ENCODE measurements around the gene ICAM5.
A peak's percentile ranks its signal among the peaks of the same experiment; 100 is the strongest.
"Not testable (repeated sequence)": the region's sequence is repeated elsewhere in the genome, so short reads cannot be mapped to it uniquely, and the experiment has no call there.

ICAM5 gene

DNA sequence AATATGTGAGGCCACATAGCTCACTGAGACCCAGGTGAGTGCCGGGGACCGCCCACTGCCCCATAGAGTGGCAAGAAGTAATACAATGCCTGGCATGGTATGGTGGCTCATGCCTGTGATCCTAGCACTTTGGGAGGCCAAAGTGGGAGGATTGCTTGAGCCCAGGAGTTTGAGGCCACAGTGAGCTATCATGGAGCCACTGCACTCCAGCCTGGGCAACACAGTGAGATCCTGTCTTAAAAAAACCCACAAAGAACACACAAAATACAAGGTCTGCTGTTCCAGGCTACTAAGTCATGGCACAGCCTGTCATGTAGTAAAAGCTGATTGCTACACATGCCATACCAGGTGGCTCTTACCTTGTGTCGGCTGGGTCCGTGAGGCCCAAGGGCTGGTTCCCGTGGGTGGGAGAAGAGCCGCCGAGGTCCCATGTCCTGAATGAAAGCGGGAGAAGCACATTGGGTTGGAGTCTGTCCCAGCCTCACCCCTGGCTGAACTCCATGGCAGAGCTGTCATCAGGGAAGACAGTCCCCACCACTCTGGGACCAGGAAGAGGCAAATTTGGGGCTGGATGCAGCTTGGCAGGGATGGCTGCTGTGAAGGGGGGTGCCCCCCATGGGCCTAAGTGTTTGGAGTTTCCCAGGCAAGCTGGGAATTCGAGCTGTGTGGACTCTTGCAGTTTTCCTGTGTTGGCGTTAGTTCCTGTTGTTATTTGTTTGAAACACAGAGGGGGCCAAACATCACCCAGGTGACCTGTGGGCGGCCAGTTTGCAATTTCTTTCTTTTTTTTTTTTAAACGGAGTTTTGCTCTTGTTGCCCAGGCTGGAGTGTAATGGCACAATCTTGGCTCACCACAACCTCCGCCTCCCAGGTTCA is 29.3 kb downstream of the ICAM5 start:
- DNase-seq (ENCODE audit: low read depth in 2 of 2, low spot score in 1 of 2), result no peak

DNA sequence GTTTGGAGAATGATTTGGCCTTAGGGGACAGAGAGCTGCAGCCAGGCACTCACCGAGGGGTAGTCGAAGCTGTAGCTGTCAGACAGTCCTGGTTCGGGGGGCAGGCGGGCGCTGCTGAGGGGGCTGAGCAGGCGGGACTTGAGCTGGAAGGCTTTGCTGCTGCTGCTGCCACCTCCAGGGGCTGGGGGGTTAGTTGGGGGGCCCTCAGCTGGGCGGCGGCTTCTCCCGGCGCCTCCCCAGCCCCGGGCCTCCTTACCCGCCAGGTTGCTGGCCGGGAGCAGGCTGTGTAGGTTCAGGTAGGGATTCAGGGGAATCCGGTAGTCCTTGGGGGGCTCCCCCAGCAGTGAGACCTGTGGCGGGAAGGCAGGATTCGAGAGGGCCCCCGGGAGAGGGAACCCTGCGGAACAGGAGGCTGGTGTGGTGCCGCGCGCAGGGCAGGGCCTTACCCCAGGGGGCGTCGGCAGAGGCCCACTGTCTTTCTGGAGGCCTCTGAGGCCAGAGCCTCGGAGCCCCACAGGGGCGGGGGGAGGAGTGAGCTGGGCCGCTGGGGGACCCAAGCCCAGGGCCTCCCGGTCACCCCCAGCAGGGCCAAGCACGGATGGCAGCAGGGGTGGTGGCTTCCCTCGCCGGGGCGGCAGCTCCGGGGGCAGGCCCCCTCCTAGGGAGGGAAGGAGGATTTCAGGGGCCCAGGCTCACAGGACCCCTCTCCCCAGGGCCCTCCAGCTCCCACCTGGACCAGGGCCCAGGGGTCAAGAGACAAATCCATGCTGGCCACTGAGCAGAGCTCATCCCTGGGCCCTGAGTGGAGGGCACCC is 31.1 kb downstream of the ICAM5 start:
- no peak for DNase-seq (ENCODE audit: low read depth in 2 of 2, low spot score in 1 of 2)

DNA sequence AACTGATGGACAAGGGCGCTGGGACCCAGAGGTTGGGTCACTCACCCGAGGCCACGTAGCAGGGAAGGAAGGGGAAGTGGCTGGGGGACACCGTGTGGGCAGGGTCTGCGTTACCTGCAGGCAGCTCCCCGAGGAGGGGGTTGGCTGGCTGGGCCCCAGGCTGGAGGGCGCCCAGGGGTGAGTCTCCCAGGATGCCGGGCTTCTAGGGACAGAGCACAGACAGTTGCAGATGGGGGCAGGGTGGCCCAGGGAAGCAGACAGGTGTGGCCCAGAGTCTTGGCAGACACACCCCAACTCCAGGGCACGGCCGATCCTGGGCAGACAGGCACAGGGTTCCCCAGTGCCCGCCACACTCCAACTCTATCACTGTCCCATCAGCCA is 31.7 kb downstream of the ICAM5 start:
- no peak for DNase-seq (ENCODE audit: low read depth in 2 of 2, low spot score in 1 of 2)

DNA sequence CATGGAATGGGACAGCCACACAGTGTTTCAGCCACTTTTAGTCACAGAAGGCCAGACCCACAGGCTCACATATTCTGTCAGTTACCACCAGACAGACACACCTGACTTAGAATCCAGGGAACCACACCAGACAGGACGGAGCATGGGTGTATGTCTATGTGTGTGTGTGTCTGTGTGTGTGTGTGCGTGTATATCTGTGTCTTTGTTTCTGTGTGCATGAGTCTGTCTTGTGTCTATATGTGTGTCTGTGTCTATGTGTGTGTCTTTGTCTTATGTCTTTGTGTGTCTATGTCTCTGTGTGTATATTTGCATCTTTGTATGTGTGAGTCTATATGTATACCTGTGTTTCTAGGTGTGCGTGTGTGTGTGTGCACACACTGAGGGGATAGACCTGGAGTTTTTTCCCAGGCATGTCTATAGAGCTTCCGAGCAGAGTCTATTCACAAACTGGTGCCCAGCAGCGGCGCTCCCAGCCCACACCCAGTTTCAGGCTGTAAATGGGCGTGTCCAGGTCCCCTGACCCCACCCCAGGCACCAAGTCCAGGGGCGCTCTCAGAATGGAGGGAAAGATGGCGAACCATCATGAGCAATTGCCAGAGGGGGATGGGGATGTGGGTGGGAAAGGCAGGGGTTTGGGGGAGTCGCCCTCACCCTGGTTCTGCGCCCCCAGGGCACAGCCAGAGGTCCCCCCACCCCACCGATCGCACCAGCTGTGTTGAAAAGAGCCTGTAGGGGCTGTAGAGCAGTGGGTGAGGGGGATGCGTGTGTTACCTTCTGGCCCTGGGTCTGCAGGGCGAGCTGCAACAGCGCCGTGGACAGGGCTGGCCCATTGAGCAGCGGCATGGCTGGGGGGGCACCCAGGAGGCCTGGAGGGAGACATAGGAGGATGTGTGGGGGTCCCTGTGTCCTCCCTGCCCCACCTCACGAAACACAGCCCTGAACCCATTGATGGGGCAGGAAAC is 32.4 kb downstream of the ICAM5 start:
- no peak for DNase-seq (ENCODE audit: low read depth in 2 of 2, low spot score in 1 of 2)

DNA sequence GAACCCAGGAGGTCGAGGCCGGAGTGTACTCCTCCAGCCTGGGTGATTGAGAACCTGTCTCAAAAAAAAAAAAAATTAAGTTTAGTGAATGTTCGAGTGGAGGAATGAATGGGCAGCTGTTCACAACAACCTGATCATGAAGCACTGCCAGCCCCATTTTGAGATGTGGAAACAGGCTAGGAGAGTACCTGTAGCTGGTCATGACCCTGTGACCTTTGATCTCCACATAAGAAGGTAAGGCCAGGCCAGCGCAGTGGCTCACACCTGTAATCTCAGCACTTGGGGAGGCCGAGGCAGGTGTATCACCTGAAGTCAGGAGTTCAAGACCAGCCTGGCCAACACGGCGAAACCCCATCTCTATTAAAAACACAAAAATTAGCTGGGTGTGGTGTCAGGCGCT is 36.0 kb downstream of the ICAM5 start:
- no peak for DNase-seq (ENCODE audit: low read depth in 2 of 2, low spot score in 1 of 2)

DNA sequence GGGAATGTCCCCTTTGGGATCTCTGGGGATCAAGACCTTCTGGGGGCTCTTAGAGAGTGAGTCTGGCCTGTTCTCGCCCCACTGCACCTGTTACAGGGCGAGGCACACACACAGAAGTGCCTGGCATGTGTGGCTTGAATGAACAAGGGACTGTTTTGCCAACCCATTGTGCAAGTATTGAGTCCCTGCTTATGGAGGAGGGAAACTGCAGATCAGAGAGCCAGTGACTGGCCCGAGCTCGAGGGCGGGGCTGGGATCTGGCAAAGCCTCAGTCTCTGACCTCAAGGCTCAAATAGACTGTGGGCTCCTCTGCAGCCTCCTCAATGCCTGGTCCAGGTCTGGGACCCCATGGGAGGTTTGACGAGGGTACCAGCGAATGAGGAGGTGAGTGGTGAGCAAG is 38.0 kb downstream of the ICAM5 start:
- no peak for DNase-seq (ENCODE audit: low read depth in 2 of 2, low spot score in 1 of 2)

DNA sequence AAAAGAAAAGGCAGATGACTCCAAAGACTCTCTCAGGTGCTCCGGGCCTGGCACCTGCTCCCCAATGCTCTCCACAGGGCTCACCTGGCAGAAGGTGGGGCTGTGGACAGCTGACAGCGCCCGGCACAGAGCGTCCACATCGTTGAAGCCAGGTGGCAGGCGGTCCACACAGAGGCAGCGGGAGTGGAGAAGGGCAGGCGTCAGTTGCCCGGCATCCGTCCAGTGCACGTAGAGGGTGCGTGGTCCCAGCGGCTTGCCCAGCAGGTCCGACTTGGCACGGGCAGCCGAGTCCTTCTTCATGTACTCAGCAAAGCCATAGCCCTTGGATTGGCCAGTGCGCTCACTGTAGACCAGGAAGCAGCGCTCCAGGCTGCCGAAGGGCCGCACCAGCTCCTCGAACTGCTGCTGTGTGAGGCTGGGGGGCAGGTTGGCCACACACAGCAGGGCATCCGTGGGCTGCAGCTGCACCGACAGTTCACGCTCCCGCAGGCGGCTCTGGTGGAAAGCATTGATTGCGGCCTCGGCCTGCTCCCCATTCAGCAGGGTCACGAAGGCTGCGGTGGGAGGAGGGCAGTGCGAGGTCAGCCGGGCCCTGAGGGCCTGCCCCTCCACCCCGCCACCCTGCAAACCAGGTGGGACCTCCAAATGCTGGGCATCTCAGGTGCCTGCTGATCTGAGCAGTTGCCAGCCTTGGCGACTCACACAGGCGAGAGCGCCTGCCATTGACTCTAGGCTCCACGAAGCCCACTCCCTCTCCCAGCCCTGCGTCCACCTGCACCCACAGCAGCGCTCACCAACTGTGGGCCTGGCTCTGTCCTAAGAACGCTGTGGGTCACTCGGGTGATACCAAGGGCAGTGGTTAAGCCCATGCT is 39.0 kb downstream of the ICAM5 start:
- DNase-seq (ENCODE audit: low read depth in 2 of 2, low spot score in 1 of 2), result no peak

DNA sequence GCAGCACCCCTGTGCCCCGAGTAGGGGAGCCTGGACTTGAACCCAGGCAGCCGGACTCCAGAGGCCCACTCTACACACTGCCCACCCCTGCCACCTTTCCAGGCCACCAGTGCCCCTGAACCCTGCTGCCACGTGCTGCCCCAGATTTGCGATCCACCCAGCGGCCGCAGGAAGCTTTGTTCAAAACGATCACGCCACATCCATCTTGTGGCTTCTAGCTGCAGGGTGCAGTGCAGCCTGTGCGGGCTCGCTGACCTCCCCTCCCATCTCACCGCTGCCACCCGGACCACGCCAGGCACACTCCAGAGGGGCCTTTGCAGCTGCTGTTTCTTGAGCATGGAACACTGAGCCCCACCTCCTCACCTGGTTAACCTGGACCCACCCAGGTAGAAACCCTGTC is 39.8 kb downstream of the ICAM5 start:
- no peak for DNase-seq (ENCODE audit: low read depth in 2 of 2, low spot score in 1 of 2)

DNA sequence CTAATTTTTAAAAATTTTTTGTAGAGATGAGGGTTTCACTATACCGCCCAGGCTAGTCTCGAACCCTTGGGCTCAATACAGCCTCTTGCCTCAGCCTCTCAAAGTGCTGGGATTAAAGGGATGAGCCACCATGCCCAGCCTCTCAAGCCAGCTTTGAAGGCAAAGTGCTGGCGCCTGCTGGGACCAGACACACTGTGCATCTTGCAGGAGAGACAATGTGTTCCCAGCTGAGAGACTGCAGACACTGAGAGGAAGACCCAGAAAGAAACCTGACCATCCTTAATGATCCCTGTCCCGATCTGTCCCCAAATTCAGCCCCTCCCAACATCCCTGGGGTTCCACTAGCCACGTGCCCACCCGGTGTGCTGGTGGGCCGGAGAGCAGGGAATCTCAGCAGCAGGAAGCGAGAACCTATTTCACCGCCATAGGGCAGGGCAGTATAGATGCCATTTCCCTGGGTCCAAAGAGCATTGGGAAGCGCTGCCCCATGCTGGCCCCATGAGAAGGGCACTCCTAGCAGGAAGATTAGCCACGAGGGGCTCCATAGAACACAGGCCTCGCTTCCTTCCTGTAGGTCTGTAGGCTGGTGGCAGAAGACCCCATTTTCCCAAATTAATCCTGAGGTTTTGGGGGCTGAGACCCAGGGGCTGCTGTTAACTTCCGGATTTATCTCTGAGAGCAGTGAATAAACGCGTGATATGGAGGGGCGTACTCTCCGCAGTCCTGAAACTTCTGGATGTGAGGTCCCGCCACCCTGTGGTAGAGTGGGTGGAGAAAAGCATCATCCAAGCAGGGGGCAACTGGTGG is 42.6 kb downstream of the ICAM5 start:
- DNase-seq (ENCODE audit: low read depth in 2 of 2, low spot score in 1 of 2), result no peak

DNA sequence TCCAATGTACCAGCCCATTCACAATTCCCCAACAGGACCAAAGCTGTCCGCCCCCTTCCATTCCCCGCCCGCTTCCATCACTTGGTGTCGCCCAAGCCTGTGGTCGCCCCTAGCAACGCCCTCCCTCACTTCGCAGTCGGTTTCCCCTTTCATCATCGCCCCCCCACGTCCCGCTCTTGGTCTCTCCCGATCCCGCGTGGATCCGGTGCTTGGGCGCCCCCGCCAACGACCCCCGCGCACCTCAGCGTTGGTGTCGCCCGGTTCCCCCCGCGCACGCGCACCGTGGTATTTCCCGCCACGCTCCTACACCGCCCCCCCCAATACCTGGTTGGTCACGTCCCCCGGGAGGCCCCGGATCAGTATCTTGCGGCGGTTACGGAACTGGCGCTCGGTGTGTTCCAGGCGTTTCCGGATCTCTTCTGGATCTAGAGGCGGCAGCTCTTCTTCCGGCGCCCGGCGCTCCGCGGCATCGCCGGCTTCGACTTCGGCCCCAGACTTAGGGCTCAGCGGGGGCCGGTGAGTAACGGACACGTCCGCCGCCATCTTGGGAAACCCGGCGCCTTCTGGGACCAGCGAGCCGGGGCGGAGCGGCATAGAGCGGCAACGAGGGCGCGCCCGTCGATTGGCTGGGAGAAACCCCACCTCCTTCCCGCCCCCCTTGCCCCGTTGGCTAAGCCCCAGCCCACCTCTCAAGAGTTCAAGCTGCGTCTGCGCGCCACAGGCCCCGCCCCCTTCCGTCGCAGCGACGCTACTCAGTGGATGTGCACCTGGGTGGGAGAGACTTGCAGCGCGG is 43.4 kb downstream of the ICAM5 start, which contains the start of gene RAVER1:
RAVER1 (minus strand) TSS at position 565 of the 793 bp plus-strand sequence; CDS start at position 543, 22 bp downstream.
- DNase-seq (ENCODE audit: low read depth in 2 of 2, low spot score in 1 of 2), result peak; percentile 93 to 96

DNA sequence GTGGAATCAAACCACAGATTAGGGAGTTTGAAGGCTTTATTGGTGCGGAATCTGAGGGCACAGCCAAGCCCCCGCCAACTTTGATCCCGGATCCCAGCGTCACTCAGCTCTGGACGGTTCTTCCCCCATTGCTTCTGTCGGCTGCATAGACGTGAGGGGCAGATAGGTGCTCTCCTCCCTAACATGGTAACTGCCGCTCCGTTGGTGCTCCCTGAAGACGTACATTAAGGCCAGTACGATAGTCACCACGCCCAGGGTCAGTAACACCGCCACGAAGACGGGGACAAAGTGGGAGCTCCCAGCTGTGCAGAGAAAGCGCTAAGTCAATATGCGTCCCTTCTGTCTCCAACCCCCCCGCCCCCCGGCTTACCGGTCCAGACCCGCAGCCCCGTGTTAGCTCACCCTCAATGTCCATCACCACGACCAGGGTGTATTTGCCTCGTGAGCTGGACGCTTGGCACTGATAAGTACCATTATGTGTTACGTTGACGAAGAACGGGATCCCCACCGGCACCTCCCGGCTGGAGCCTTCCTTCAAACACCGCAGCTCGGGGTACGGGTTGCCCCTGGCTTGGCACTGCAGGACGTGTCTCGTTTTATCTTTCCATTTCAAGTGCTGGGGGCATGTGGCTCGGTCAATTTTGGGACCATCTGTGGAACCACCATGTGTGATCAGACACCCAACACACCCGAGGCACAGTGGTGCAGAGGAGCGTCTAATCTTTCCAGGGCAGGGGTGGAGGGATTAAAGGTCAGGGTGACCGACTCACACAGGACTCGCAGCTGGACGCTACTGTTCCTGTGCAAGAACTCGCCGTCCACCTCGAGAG is 44.2 kb downstream of the ICAM5 start:
- DNase-seq (ENCODE audit: low read depth in 2 of 2, low spot score in 1 of 2), result no peak

DNA sequence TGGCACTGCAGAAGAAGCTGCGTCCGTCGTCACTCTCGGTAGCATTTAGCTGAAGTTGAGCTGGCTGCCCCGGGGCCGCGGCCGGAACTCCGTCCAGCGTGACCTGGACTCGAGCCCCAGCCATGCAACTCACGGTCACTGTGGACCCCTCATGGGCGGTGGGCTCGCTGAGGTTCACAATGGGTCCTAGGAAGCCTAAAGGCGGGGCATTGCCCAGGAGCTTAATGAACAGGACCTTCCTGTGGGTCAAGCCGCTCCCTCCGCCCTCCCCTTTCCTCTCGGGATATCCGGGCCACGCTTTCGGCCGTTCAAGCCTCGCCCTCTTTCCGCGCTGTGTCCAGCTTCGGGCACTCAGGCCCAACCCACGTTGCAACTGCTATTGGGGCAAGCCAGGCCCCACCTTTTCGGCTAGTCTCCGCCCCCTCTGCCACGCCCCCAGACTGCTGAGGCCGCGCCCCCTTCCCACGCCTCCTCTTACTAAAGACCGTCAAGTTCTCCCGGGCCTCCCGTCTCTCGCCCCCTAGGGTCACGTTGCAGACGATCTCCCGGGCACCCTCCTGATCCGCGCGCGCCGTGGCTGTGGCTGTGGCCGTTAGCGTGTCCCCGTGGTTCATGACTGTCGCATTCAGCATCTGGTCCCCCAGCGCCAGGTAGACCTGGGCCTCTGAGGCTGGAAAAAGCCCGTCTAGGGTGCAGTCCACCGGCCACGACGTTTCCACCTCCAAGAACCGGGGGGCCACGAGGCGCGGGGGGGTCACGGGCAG is 45.0 kb downstream of the ICAM5 start:
- no peak for DNase-seq (ENCODE audit: low read depth in 2 of 2, low spot score in 1 of 2)

DNA sequence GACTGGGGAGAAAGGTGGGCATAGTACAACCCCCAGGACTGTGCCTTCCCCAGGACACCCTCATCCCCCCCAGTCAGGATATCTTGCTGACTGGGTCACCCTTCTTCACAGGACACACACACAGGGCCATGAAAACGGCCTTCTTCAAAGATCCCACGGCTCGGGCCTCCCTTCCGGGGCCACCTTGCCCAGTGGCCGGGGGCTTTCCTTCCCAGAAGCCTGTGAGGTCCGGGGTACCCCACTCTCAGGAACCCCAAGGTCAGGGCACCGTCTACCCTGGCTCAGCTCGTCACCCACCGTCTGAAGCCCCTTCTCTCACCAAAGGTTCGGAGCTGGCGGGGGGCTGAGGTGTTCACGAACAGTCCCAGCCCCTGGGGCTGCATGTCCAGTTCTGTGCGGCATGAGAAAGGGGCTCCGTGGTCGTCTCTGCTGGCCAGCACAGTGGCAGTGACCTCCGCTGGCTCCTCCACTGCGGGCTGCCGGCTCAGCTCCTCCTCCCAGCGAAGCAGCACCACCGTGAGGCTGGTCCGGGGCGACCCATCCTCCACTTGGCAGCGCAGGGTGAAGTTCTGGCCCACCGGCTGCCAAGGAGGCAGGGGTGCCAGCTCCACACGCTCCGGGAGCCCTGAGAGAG is 45.7 kb downstream of the ICAM5 start:
- DNase-seq (ENCODE audit: low read depth in 2 of 2, low spot score in 1 of 2), result no peak

DNA sequence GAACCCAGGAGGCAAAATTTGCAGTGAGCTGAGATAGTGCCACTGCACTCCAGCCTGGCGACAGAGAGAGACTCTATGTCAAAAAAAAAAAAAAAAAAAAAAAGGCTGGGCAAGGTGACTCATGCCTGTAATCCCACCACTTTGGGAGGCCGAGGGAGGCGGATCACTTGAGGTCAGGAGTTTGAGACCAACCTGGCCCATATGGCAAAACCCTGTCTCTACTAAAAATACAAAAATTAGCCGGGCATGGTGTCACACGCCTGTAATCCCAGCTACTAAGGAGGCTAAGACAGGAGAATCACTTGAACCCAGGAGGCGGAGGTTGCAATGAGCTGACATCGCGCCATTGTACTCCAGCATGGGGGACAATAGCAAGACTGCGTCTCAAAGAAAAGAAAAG is 47.0 kb downstream of the ICAM5 start:
- DNase-seq (ENCODE audit: low read depth in 2 of 2, low spot score in 1 of 2), result not testable (repeated sequence)

DNA sequence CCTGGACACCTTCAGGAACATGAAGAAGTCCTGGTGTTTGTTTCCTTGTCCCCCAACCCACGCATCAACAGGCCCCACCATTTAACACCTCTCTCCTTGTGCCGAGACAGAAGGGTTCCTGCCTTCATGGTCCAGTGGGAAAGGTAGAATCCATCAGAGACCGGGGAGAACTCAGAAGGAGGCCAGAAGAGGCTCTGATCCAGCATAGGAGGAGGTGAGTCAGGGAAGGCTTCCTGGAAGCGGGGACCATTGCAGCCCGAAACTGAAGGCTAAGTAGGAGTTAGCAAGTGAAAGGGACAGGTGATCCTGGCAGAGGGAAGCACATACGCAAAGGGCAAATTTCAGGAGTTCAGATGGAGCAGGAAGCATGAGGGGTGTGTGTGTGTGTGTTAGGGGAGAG is 49.2 kb downstream of the ICAM5 start:
- DNase-seq (ENCODE audit: low read depth in 2 of 2, low spot score in 1 of 2), result no peak

DNA sequence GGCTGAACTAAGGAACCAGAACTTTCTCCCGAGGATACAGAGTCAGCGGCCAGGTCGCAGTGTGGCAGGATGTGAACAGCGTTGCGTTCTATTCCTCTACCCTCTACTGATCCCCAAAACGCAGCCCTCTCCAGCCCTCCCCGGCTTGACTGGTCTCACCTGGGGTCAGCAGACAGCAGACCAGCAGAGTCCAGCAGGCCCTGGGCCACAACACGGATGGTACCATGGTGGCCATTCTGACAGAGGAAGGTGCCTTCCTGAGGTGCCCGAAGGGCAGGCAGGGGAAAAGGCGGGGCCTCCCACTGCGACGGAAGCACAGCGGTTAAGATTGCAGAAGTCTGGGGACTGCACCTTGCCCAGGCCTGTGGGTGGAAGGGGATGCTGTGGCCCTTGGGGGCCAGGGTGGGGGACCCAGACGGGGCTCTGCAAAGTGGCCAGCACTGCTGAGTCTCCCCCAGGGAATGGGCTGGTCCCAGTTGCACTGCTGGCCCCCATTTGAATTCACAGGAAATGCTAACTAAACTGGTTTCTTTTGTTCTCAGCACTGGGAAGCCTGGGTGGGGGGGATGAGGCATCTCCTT is 49.7 kb downstream of the ICAM5 start, which contains the start of gene ICAM3:
ICAM3 (minus strand) TSS at position 245 of the 581 bp plus-strand sequence; CDS start at position 235, 10 bp downstream.
- peak in 1 of 2 donors; percentile 45 for DNase-seq (ENCODE audit: low read depth in 2 of 2, low spot score in 1 of 2)
